Measurements from ENCODE around the gene AK5.
"Not testable (repeated sequence)": the region's sequence is repeated elsewhere in the genome, so short reads cannot be mapped to it uniquely, and the experiment has no call there.

The AK5 gene

GRCh38 chr1:77405186-77405585 lies 123.4 kb downstream of the AK5 start:
- DNase-seq = no peak

- DNase-seq = no peak
Observed at GRCh38 chr1:77406661-77407060, 124.8 kb downstream of the AK5 start.

GRCh38 chr1:77407738-77408375 lies 126.0 kb downstream of the AK5 start:
- DNase-seq = no peak

GRCh38 chr1:77408933-77409332 lies 127.1 kb downstream of the AK5 start:
- not testable (repeated sequence) for DNase-seq

GRCh38 chr1:77412069-77412819 lies 130.4 kb downstream of the AK5 start:
- DNase-seq = no peak

GRCh38 chr1:77412820-77413530 lies 131.2 kb downstream of the AK5 start:
- DNase-seq = no peak

GRCh38 chr1:77413541-77414335 lies 131.9 kb downstream of the AK5 start:
- DNase-seq = no peak

GRCh38 chr1:77415579-77415978 lies 133.8 kb downstream of the AK5 start:
- DNase-seq = no peak

- no peak for DNase-seq
Observed at GRCh38 chr1:77416692-77417450, 135.1 kb downstream of the AK5 start.

- not testable (repeated sequence) for DNase-seq
Observed at GRCh38 chr1:77418055-77418454, 136.2 kb downstream of the AK5 start.

- DNase-seq = no peak
Observed at GRCh38 chr1:77421504-77422233, 139.8 kb downstream of the AK5 start.

- no peak for DNase-seq
Observed at GRCh38 chr1:77424236-77424635, 142.4 kb downstream of the AK5 start.

GRCh38 chr1:77428068-77428467 lies 146.2 kb downstream of the AK5 start:
- DNase-seq = no peak

GRCh38 chr1:77430966-77431690 lies 149.3 kb downstream of the AK5 start:
- DNase-seq = no peak

- no peak for DNase-seq
Observed at GRCh38 chr1:77433934-77434333, 152.1 kb downstream of the AK5 start.

- DNase-seq = no peak
Observed at GRCh38 chr1:77434967-77435366, 153.1 kb downstream of the AK5 start.

GRCh38 chr1:77438236-77438913 lies 156.6 kb downstream of the AK5 start:
- DNase-seq = no peak

GRCh38 chr1:77446841-77447555 lies 165.2 kb downstream of the AK5 start:
- DNase-seq = no peak

- DNase-seq = no peak
Observed at GRCh38 chr1:77447669-77448068, 165.8 kb downstream of the AK5 start.

- no peak for DNase-seq
Observed at GRCh38 chr1:77459881-77460280, 178.1 kb downstream of the AK5 start.

Data from DMS79 treated with DMSO at 0.1 percent for 48 hours (cell line).